HG03571 (cell line): ENCODE measurements around the gene PLEKHJ1.

Experiments used
- ATAC-seq: cut with Tn5 transposase; IDR thresholded peaks from one replicate; pipeline ENCODE4 v1.9.1; 2021; ENCODE audit not compliant: unreplicated experiment

The PLEKHJ1 gene

DNA sequence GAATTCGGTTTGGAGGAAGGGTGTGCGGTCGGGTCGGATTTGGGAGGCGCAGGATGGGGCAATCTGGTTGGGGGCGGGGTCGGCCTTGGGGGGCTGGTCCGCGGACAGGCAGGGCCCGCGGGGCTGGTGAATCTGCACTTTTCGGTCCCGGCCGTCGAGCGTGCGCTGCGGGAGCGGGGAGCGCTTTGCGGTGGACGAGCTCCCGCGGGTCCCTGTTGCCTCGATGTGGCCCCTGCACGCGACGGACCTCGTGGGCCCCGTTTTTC is 34.0 kb upstream of the PLEKHJ1 start:
- no peak for ATAC-seq

DNA sequence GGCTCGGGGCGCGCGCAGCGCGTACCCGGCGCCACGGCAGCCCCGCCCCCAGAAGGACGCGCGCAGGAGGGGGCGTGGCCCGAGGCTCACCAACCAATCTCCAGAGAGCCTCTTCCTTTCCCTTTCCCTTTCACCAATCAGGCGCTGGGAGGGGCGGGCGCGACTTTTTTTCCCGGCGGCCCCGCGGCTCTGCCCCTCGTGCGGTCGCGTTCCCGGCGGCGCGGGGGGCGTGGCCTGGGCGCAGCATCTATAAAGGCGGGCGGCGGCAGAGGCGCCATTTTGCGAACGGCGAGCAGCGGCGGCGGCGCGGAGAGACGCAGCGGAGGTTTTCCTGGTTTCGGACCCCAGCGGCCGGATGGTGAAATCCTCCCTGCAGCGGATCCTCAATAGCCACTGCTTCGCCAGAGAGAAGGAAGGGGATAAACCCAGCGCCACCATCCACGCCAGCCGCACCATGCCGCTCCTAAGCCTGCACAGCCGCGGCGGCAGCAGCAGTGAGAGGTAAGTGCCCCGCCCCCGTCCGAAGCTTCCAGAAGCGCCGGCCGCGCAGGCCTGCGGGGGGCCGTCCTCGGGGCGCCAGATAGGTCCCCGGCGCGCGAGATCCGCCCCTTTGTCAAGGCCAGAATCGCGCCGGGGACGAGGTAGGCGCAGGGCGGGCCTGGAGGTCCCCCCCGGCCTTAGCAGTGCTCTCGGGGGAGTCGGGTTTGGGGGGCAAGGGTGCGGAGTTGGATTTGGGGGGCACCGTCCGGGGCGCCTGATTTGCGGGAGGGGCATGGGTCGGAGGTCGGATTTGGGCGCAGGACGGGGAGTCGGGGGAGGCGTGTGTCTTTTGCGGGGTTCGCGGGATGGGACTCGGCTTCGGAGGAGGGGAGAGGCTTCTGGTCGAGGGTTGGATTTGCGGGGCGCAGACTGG is 33.4 kb upstream of the PLEKHJ1 start:
- peak; percentile 39 for ATAC-seq

DNA sequence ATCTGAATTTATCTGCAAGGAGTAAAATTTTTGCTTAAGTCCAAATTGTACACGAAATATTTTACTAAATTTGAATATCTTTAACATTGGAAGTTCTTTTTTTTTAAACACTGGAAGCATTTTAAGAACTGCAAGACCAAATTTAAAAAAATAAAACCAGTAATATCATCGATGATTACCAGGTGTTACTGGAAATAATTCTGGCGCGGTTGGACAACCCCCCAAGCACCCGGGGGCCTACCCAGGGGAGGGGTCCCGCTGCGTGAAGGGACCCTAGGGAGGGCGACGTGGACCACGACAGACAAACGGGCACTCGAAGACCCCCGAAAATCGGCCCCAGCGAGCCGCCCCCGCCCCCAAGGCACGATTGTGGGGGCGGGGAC is 32.7 kb upstream of the PLEKHJ1 start:
- ATAC-seq: no peak

DNA sequence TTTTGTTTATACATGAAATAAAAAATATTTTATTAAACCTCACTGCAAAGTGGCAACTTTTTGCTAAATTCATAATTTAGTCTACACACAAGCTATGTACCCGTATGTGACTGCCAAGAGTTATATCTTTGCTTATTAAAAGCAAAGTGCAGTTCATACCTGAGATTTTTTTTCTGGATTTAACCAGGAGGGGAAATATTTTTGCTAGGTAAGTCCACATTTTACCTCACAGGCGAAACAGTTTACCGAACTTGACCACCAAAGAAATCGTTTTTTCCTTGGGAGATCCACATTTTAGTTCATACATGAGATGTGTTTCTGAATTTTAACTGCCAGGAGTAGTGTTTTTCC is 32.3 kb upstream of the PLEKHJ1 start:
- no peak for ATAC-seq

DNA sequence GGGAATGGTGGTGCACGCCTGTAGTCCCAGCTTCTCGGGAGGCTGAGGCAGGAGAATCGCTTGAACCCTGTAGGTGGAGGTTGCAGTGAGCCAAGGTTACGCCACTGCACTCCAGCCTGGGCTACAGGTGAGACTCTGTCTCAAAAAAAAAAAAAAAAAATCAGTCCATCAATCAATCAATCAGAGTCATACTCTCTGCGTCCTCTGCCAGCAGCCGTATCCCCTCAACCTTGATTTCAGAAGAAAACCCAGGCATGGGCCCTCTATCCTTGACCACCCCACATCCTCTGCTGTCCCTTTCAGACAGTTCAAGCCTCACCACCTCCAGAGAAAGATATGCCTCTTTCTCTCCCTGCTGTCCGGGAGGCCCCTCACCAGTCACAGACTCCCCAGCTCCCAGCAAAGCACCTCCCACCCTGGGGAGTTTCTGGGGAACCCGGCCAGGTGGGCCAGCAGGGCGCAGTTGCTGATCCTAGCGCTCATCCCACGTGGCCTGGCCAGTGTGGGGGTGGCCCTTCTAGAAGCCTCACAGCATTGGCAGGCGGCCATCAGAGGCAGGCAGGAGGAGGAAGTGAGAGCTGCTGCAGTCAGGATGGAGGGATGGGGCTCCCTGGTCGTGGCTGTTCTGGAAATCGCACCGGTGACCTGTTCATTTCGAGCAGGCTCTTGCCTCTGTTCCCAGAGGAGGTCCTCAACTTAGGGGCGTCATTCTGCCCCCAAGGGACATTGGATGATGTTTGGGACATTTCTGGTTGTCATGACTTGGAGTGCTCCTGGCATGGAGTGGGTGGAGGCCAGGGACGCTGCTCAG is 30.3 kb upstream of the PLEKHJ1 start:
- no peak for ATAC-seq

DNA sequence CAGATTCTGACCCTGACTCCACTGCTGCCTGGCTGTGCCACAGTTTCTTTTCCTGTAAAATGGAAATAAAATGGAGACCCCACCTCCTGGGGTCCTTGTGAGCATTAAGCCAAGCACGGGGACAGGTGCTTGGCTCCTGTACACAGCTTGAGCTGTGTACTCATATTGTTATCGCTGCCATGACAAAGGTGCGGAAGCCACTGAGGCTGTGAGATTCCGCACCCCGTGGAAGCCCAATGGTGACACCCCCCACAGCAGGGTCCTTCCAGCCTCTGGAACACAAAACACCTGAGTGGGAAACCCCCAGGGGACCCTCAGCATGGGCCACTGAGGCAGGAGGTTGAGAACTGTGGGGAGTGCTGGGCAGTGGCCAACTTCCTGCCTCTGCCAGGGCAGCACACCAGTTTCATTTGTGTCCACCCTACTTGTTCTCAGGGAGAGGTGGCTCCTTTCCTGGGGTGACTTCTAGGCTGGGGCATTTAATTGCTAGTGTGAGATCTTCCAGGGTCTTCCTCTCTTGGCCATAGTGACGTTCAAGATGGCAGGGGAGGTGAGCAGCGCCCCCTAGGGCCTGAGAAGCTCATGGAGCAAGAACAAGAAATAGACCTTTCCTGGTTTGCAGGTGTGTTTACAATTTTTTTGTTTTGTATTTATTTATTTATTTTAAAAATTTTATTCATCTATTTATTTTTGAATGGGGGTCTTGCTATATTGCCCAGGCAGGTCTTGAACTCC is 25.5 kb upstream of the PLEKHJ1 start:
- ATAC-seq: no peak

DNA sequence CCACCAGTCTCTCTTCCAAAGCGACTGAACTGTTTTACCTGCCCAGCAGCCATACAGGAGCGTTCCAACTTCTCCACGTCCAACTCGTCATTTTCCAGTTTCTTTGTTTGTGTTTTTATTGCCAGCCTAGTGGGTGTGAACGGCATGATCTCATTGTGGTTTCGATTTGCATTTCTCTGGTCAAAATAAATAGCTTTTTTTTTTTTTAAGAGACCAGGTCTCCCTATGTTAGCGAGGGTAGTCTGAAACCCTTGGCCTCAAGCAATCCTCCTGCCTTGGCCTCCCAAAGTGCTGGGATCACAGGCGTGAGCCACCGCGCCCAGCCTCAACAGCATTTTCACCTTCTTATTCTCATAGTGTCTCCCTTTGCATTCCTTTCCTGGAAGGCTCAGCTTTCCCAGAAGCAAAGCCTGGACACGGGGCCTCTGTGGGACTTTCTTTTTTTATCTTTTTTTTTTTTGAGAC is 24.2 kb upstream of the PLEKHJ1 start:
- no peak for ATAC-seq

DNA sequence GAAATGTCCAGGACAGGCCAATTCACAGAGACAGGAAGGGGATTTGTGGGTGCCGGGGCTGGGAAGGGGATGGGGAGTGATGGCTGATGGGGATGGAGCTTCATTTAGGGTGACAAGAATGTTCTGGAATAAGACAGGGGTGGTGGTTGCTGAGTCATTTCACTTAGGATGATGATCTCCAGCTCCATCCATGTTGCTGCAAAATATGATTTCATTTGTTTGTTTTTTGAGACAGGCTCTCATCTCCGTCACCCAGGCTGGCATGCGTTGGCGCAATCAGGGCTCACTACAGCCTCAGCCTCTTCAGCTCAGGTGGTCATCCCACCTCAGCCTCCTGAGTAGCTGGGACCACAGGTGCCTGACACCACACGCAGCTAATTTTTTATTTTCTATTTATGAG is 23.2 kb upstream of the PLEKHJ1 start:
- no peak for ATAC-seq

DNA sequence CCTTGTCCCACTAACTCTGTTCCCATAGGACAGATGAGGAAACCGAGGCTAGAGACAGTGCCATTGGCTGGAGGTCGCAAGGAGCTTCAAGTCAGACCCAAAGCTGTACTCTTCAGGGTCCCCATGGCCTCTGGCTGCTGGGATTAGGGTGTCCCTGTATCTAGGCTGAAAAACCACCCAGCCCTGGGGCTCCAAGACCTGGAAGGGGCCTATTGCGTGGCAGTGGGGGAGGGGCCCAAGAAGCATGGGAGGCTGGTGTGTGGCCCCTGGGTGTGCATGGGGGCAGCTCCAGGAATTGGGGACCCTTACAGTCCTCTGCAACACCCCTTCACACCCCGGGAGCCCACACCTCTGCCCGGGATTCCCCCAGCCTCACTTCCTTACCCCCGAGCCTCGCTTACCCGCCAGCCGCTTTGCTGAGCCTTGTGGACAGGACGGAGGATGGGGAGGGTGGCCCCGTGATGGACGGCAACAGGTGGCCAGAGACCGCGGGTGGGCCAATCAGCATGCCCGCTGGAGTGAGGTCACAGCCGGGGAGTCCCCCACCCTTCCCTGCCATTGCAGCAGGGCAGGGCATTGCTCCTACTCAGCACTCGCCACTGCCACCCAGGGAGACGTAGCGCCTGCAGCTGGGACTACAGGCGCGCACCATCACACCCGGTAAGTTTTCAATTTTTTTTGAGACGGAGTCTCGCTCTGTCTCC is 20.0 kb upstream of the PLEKHJ1 start, which contains the start of gene JSRP1:
TSS of gene JSRP1 (minus strand) at position 436 of the 704 bp plus-strand sequence. CDS start 1,103 bp downstream, outside the sequence.
- ATAC-seq: no peak

DNA sequence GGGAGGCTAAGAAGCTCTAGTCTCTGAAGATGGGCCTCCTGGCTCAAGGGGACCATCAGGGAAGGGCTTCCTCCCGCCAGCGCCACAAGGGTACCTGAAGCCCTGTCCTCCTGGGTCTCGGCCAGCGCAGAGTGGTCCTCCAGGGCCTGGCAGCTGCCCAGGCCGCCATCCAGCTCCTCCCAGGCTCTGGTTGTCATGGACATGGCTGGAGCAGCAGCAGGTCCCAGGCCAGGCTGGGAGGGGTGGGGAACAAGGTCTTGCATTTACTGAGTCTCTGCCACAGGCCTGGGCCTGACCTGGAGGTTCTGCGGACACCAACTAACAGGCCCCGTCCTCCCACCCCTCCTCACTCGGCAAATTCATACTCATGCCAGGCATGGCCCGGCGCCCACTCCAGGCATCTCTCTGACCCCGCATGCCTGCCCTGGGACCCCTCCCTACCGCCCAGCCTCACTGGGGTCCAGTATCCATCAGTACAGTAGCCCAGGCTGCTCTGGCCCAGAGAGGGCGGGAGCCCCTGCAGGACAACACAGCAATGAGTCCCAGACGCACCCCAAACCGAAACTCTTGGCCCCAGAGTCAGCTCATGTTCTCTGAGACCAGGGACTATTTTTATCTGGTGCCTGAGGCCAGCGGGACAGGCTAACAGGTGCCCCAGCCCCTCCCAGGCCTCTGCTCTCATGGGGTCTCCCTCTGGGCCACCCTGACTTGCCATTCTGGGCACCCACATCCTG is 19.1 kb upstream of the PLEKHJ1 start:
- ATAC-seq: no peak

DNA sequence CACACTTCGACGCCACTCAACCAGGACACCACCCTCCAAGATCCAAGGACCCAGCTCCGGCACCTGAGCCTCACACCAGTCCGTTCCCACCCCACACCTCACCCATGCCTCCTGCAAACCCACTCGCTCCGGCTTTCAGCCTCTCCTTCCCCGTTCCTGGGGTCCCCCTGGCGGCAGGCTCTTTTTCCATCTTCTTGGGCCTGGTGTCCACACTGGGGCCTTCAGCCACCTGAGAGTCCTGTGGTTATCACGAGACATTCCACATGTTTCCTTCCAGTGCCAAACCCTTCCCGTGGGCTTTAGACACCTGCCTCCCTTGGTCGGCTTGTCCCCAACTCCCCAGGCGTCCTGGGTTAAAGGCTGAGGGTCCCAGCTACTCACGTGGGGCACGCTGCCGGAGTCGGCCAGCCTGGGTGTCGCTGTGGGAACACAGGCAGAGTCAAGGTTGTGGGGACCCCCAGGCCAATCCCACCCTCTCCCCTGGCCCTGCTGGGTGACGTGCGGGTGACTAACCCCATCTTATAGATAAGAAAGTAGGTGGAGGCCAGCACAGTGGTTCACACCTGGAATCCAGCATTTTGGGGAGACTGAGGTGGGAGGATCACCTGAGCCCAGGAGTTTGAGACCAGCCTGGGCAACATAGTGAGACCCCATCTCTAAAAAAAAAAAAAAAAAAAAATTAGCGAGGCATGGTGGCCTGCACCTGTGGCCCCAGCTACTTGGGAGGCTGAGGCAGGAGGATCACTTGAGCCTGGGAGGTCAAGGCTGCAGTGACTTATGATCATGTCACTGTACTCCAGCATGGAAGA is 18.1 kb upstream of the PLEKHJ1 start:
- ATAC-seq: no peak

DNA sequence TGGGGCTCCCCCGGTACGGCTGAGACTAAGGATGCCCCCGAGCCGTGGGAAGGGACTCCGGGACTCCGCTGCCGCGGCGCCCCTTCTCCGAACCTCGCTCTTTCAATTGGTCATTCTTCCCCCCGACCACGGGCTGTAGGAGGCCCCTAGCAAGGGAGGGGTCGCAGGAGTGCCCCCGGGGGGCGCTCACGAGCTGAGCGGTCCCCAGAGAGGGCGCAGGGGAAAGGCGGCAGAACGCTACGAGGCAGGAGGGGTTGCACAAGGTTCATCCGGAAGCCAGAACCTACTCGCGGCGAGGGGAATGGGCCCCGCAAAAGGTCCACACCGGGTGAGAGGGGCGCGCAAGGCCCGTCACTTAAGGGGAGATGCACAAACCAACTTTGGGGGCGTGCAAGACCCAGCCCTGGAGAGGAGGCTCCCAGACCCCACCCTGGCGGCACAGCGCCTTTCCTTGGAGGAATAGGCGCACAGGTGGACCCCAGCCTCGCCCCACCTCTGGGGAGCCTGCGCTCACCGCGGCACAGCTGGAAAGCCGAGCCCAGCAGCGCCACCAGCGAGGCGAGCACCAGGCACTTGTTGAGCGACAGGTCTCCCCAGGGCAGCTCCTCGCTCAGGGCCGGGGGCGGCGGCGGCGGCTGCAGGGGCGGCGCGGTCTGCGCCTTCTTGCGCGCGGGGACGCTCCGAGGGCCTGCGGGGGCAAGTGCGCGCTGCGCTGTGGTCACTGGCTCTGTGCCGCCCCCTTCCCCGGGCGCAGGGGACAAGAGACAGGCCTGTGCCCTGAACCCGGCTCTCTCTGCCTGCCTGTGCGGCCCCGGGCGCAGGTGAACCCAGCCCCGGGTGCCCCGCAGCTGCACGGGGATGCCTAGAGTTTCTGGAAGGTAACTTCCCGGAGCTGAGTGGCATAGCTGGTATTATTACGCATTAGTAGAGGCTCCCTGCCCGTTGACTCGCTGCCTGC is 17.3 kb upstream of the PLEKHJ1 start:
- no peak for ATAC-seq

DNA sequence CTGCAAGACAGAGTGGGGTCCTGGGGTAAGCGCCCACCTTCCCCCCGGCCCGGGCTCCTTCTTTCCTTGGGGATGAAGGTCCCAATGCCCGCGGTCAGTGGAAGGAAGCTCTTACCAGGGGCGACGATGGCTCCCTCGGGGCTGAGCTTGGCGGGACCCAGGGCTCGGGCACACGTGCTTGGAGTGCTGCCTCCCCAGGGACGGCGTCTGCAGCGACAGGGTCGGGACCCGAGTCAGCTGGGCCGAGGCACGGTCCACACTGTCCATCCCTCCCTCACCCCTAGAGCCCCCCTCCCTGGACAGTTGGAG is 16.6 kb upstream of the PLEKHJ1 start:
- no peak for ATAC-seq

DNA sequence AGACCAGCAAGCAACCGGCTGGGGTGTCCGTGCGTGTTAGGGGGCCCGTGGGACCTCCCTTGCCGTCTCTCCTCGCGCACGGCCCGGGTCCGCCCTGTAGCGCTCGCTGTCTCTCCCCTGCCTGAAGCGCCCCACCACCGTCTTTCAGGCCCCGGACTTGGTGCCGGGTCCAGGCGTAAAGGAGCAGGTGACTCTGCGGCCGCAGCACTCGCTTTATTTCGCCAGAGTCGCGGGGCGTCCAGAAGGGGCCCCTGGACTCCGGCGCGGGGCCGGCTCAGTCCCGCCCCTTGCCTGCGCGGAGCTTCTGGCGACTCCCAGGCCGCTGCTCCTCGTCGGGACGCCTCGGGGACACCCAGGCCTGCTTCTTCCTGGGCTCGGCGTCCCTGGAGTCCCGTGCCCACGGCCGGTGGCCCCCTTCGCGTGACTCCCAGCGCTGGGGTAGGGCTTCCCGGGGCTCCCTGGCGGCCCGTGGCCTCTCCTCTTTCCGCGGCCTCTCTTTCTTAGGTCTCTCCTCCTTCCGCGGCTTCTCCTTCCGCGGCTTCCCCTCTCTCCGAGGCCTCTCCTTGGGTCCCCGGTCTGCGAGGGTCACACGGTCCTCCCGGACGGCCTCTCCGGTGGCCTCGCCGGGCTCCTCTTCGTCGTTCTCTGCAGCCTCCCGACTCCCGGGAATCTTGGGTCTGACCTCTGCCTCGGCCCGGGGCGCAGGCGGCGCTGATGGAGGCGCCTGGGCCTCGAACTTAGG is 16.1 kb upstream of the PLEKHJ1 start:
- ATAC-seq: no peak

DNA sequence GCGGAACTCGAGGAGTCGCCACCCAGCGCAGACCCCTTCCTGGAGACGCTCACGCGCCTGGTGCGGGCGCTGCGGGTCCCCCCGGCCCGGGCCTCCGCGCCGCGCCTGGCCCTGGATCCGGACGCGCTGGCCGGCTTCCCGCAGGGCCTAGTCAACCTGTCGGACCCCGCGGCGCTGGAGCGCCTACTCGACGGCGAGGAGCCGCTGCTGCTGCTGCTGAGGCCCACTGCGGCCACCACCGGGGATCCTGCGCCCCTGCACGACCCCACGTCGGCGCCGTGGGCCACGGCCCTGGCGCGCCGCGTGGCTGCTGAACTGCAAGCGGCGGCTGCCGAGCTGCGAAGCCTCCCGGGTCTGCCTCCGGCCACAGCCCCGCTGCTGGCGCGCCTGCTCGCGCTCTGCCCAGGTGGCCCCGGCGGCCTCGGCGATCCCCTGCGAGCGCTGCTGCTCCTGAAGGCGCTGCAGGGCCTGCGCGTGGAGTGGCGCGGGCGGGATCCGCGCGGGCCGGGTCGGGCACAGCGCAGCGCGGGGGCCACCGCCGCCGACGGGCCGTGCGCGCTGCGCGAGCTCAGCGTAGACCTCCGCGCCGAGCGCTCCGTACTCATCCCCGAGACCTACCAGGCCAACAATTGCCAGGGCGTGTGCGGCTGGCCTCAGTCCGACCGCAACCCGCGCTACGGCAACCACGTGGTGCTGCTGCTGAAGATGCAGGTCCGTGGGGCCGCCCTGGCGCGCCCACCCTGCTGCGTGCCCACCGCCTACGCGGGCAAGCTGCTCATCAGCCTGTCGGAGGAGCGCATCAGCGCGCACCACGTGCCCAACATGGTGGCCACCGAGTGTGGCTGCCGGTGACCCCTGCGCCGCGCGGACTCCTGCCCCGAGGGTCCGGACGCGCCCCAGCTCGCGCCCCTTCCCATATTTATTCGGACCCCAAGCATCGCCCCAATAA is 15.3 kb upstream of the PLEKHJ1 start:
- no peak for ATAC-seq

DNA sequence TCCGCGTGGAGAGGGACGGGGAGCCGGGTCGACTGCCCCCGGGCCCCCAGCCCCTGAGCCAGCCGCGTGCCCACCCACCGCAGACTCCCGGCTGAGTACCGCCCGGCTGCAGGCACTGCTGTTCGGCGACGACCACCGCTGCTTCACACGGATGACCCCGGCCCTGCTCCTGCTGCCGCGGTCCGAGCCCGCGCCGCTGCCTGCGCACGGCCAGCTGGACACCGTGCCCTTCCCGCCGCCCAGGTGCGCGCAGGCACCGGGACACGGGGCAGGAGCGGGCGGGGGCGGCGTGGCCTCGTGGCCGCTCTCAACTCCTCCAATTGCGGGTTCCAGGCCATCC is 14.6 kb upstream of the PLEKHJ1 start:
- ATAC-seq: no peak
